NCI-H526 (cell line): ENCODE measurements around the gene C1QL3.
A peak's percentile ranks its signal among the peaks of the same experiment; 100 is the strongest.

ENCODE experiments used
- DNase-seq, 2 experiments: peaks; one replicate each; lab custom pipeline; 2025; lab: John Stamatoyannopoulos, UW

Gene C1QL3

GRCh38 chr10:16521311-16522016, at the start of gene C1QL3:
Gene C1QL3, minus strand, starts transcription at chr10:16521879. Its CDS starts 814 bp downstream, at chr10:16521065.
- peak in 1 of 2 experiments; percentile 60 for DNase-seq

- DNase-seq: no peak
Measured at GRCh38 chr10:16570731-16571130, 49.1 kb upstream of the C1QL3 start.

GRCh38 chr10:16566202-16566805, 44.6 kb upstream of the C1QL3 start:
- DNase-seq: no peak

- DNase-seq: no peak
Measured at GRCh38 chr10:16565604-16566003, 43.9 kb upstream of the C1QL3 start.

GRCh38 chr10:16562891-16563290, 41.2 kb upstream of the C1QL3 start:
- DNase-seq: no peak

- DNase-seq: no peak
Measured at GRCh38 chr10:16559236-16559773, 37.6 kb upstream of the C1QL3 start.

- no peak for DNase-seq
Measured at GRCh38 chr10:16547973-16548372, 26.3 kb upstream of the C1QL3 start.

- peak in 1 of 2 experiments; percentile 58 for DNase-seq
Measured at GRCh38 chr10:16545116-16545736, 23.5 kb upstream of the C1QL3 start.

- DNase-seq: no peak
Measured at GRCh38 chr10:16544591-16544990, 22.9 kb upstream of the C1QL3 start.

- DNase-seq: no peak
Measured at GRCh38 chr10:16544099-16544498, 22.4 kb upstream of the C1QL3 start.

GRCh38 chr10:16536155-16536554, 14.5 kb upstream of the C1QL3 start:
- DNase-seq: no peak

GRCh38 chr10:16529853-16530252, 8.2 kb upstream of the C1QL3 start:
- no peak for DNase-seq

- DNase-seq: no peak
Measured at GRCh38 chr10:16527452-16527851, 5.8 kb upstream of the C1QL3 start.

GRCh38 chr10:16520900-16521299, 779 bp downstream of the C1QL3 start:
- peak in 1 of 2 experiments; percentile 52 for DNase-seq

- DNase-seq: peak in 1 of 2 experiments; percentile 26
Measured at GRCh38 chr10:16519908-16520861, 1.5 kb downstream of the C1QL3 start.

- no peak for DNase-seq
Measured at GRCh38 chr10:16519250-16519907, 2.3 kb downstream of the C1QL3 start.

- DNase-seq: peak in 1 of 2 experiments; percentile 36
Measured at GRCh38 chr10:16518822-16519221, 2.9 kb downstream of the C1QL3 start.

GRCh38 chr10:16510843-16511242, 10.8 kb downstream of the C1QL3 start:
- no peak for DNase-seq

- DNase-seq: no peak
Measured at GRCh38 chr10:16509996-16510395, 11.7 kb downstream of the C1QL3 start.

GRCh38 chr10:16505161-16505560, 16.5 kb downstream of the C1QL3 start:
- no peak for DNase-seq

- no peak for DNase-seq
Measured at GRCh38 chr10:16497911-16498310, 23.8 kb downstream of the C1QL3 start.
